Endothelial cell of umbilical vein (primary cell): ENCODE measurements around the gene RASGRF1. TPM values are rescaled to one million over a fixed set of nuclear protein-coding genes. Genes with fewer than 3 reads are reported as not detected.

ENCODE experiments used
- BruUV-seq: library from RNA; stranded (reverse); fragments of 400-500 nt; replicated peaks from 2 replicates; lab custom pipeline; 2021; lab: Mats Ljungman, UMichigan
- CTCF ChIA-PET: fragments of 300-600, 350-600 bp; sonication (Branson Sonifier 250); formaldehyde crosslinking; loops from one replicate; lab custom pipeline; 2021; ENCODE audit warnings: antibody characterized with exemption, inconsistent platforms; lab: Charles Lee
- POLR2A ChIA-PET: fragments of 300-600, 350-600 bp; sonication (Branson Sonifier 250); formaldehyde crosslinking; loops from one replicate; lab custom pipeline; 2021; ENCODE audit warnings: antibody characterized with exemption, inconsistent platforms; lab: Charles Lee
- DNase-seq: peaks from one replicate; pipeline ENCODE4 v3.0.0-alpha.2; 2011; ENCODE audit warnings: low read depth, low spot score
- FAIRE-seq: peaks from 2 replicates; lab custom pipeline; 2011; peaks lifted over from hg19 to GRCh38; lab: Jason Lieb, UNC
- H2AFZ ChIP-seq: 2 replicates; pipeline ENCODE4 v1.6.0; 2012; ENCODE audit warnings: low read depth, low read length, control low read depth, inconsistent platforms
- H3K27ac ChIP-seq: 2 replicates; pipeline ENCODE4 v1.5.1; 2011; ENCODE audit warnings: low read depth, mild to moderate bottlenecking, control low read depth, low read length, moderate library complexity; ENCODE audit not compliant: insufficient read depth
- H3K27me3 ChIP-seq, 2 experiments: 2 replicates each; pipeline versions ENCODE4 v1.6.0 to v1.6.1; 2011; ENCODE audit warnings: low read length in 2 of 2, mixed read lengths in 1 of 2; ENCODE audit not compliant: control insufficient read depth in 2 of 2, insufficient read depth in 2 of 2
- H3K36me3 ChIP-seq, 2 experiments: 2 replicates in 1 of 2; 3 replicates in 1 of 2; pipeline ENCODE4 v1.5.1; 2011; ENCODE audit warnings: low read length in 2 of 2, mild to moderate bottlenecking in 1 of 2, moderate library complexity in 1 of 2; ENCODE audit not compliant: control insufficient read depth in 2 of 2, insufficient read depth in 2 of 2; ENCODE audit errors: extremely low read depth in 1 of 2
- H3K4me1 ChIP-seq: 3 replicates; pipeline ENCODE4 v1.5.1; 2011; ENCODE audit warnings: mild to moderate bottlenecking, low read length; ENCODE audit not compliant: control insufficient read depth, insufficient read depth; ENCODE audit errors: extremely low read depth
- H3K4me2 ChIP-seq: 2 replicates; pipeline ENCODE4 v1.6.1; 2011; ENCODE audit warnings: low read length, control low read depth, mixed read lengths; ENCODE audit not compliant: insufficient read depth
- H3K4me3 ChIP-seq, 3 experiments: fragments of 200-600 bp in 1 of 3; sonication (generic), shearing (Covaris generic) in 1 of 3; replicated peaks in 1 of 3; 2 replicates each; pipeline ENCODE4 v1.5.1; 2011 to 2016; ENCODE audit warnings: control low read depth in 3 of 3, low read length in 3 of 3, mild to moderate bottlenecking in 2 of 3, inconsistent platforms in 1 of 3, low read depth in 1 of 3, moderate library complexity in 1 of 3; ENCODE audit not compliant: insufficient read depth in 1 of 3
- H3K79me2 ChIP-seq: 2 replicates; pipeline ENCODE4 v1.6.0; 2012; ENCODE audit warnings: low read length, inconsistent platforms; ENCODE audit not compliant: control insufficient read depth, insufficient read depth
- H3K9ac ChIP-seq: replicated peaks from 2 replicates; pipeline ENCODE3; 2011; ENCODE audit warnings: low read length, control low read depth; ENCODE audit not compliant: insufficient read depth; ENCODE audit errors: extremely low read depth
- H3K9me1 ChIP-seq: replicated peaks from 3 replicates; pipeline ENCODE4 v1.6.0; 2011; ENCODE audit warnings: mild to moderate bottlenecking, low read length; ENCODE audit not compliant: control insufficient read depth, insufficient read depth; ENCODE audit errors: extremely low read depth
- H3K9me3 ChIP-seq: replicated peaks from 2 replicates; pipeline ENCODE4 v1.5.1; 2012; ENCODE audit warnings: low read length, inconsistent platforms; ENCODE audit not compliant: control insufficient read depth, insufficient read depth
- H4K20me1 ChIP-seq: replicated peaks from 2 replicates; pipeline ENCODE3; 2011; ENCODE audit warnings: mild to moderate bottlenecking, low read length; ENCODE audit not compliant: control insufficient read depth, insufficient read depth; ENCODE audit errors: extremely low read depth
- CTCF ChIP-seq, 2 donors: IDR thresholded peaks; 1 replicate in 1 of 2; 2 replicates in 1 of 2; pipeline ENCODE4 v1.5.1; 2011; ENCODE audit warnings: low read length in 2 of 2, mild to moderate bottlenecking in 2 of 2, moderate library complexity in 2 of 2, control low read depth in 1 of 2, inconsistent platforms in 1 of 2, low read depth in 1 of 2; ENCODE audit not compliant: insufficient read depth in 1 of 2; ENCODE audit errors: extremely low read depth in 1 of 2
- EZH2 ChIP-seq: IDR thresholded peaks from 2 replicates; pipeline ENCODE4 v1.6.1; 2012; ENCODE audit warnings: borderline replicate concordance, low read depth, mild to moderate bottlenecking, moderate library complexity, low read length, inconsistent platforms; ENCODE audit not compliant: severe bottlenecking
- FOS ChIP-seq: IDR thresholded peaks from 2 replicates; pipeline ENCODE4 v1.6.1; 2011; ENCODE audit warnings: mild to moderate bottlenecking, low read length, moderate library complexity, borderline replicate concordance; ENCODE audit not compliant: insufficient read depth
- GATA2 ChIP-seq: IDR thresholded peaks from 2 replicates; pipeline ENCODE4 v1.7.0; 2011; ENCODE audit warnings: low read depth, mild to moderate bottlenecking, moderate library complexity, mixed read lengths, low read length; ENCODE audit not compliant: insufficient read length, insufficient read depth
- JUN ChIP-seq: IDR thresholded peaks from 2 replicates; pipeline ENCODE4 v1.6.1; 2011; ENCODE audit warnings: borderline replicate concordance, low read depth; ENCODE audit not compliant: insufficient read length, insufficient read depth
- MAX ChIP-seq: IDR thresholded peaks from 2 replicates; pipeline ENCODE4 v1.6.1; 2011; ENCODE audit not compliant: insufficient read depth, insufficient read length
- MYC ChIP-seq: IDR thresholded peaks from one replicate; pipeline ENCODE4 v1.6.1; 2011; ENCODE audit warnings: mild to moderate bottlenecking, low read depth, low read length
- POLR2A ChIP-seq: IDR thresholded peaks from 2 replicates; pipeline ENCODE4 v1.6.1; 2012; ENCODE audit warnings: low read depth, mild to moderate bottlenecking, control low read depth, low read length
- POLR2AphosphoS5 ChIP-seq: IDR thresholded peaks from 2 replicates; pipeline ENCODE4 v1.6.1; 2012; ENCODE audit warnings: low read depth, mild to moderate bottlenecking, control low read depth, low read length, moderate library complexity; ENCODE audit not compliant: insufficient read depth
- dilution Hi-C: fragments of 300-500 bp; cut with MboI; formaldehyde crosslinking; loops from one replicate; pipeline ENCODE4 v1.15.0; 2019; ENCODE audit warnings: low sequenced_read_pairs; ENCODE audit not compliant: extremely low pct_ligation_motif_present
- intact Hi-C: fragments of 100-400 bp; cut with micrococcal nuclease; formaldehyde crosslinking; loops from one replicate; pipeline ENCODE4 v1.10.0; 2022
- polyA plus RNA-seq, 4 experiments: library from polyadenylated mRNA; depleted of rRNA in 3 of 4; stranded (reverse) in 3 of 4; unstranded in 1 of 4; fragments of >200 nt; gene quantifications; 2 replicates each; pipeline versions ENCODE4 v1.2.1 to v1.2.3, GENCODE V29; 2011 to 2012; ENCODE audit warnings: missing spikeins in 1 of 4
- total RNA-seq: library from RNA; stranded (reverse); gene quantifications from 2 replicates; pipeline ENCODE4 v1.2.3, GENCODE V29; 2021

Gene RASGRF1
- total and polyA plus RNA-seq, 2 donors (not counting 3 experiments of a cell fraction or from before 2014, with no cell fraction given), result 0.04 TPM; not detected in 1

- Histone ChIP-seq H3K79me2 (no peaks in the 10 kb centered on the region), H3K9me1 (no peaks in the 10 kb centered on the region), H3K27ac (no peak overlapping the region), H3K4me2 (no peak overlapping the region), H2AFZ (no peak overlapping the region), H3K36me3 (no peaks in the 10 kb centered on the region), H3K9ac (no peak overlapping the region), H3K4me3 (no peak overlapping the region), H3K4me1 (no peaks in the 10 kb centered on the region), H3K9me3 (no peaks in the 10 kb centered on the region), H3K27me3 (peaks cover 0 to 3% of the 10 kb centered on the region in 2 experiments), H4K20me1 (no peaks in the 10 kb centered on the region)
- CTCF ChIA-PET, result interaction anchor here (1.0 to 2.5 kb wide), 2 partner anchors 8 to 20 kb away, joined by 3 to 7 read pairs; no protein-coding TSS in a partner anchor
- POLR2A ChIA-PET, result no interaction called here
- intact Hi-C loops, result no loop called here
- BruUV-seq, result no TSS peak
- TF ChIP-seq MYC (no peak), JUN (no peak), FOS (no peak), POLR2A (no peak), POLR2AphosphoS5 (no peak), CTCF (IDR thresholded peaks at IDR 0.05; ENCODE audit: extremely low read depth in 1 of 2, insufficient read depth in 1 of 2, low read depth in 1 of 2, low read length in 2 of 2) (no peak), GATA2 (no peak), MAX (no peak), EZH2 (no peak)
- dilution Hi-C loops, result no loop called here
- FAIRE-seq (no peak), DNase-seq (no peak)
Measured at GRCh38 chr15:78959360-78959759, 131.2 kb downstream of the RASGRF1 start.
